OCI-LY3 (cell line): ENCODE measurements around the gene CRYM.

Source experiments
- H2AFZ ChIP-seq: fragments of 200-600, 300-600 bp; shearing (Covaris generic); 2 replicates; pipeline ENCODE4 v1.6.0; 2014; ENCODE audit warnings: antibody characterized with exemption, low read depth, low read length
- H3K27ac ChIP-seq: fragments of 200-600, 300-600 bp; sonication (generic); 2 replicates; pipeline ENCODE4 v1.5.1; 2014; ENCODE audit warnings: mild to moderate bottlenecking, low read length, moderate library complexity, mixed read lengths
- H3K27me3 ChIP-seq: fragments of 200-600, 300-600 bp; sonication (generic); 2 replicates; pipeline ENCODE4 v1.6.1; 2014; ENCODE audit warnings: low read depth, low read length, mixed read lengths
- H3K36me3 ChIP-seq: fragments of 200-600, 300-600 bp; sonication (generic); replicated peaks from 2 replicates; pipeline ENCODE3; 2014; ENCODE audit warnings: low read depth, low read length, mixed read lengths
- H3K4me1 ChIP-seq: fragments of 300-600, 200-600 bp; sonication (generic); 2 replicates; pipeline ENCODE4 v1.6.1; 2014; ENCODE audit warnings: low read length, mixed read lengths
- H3K4me2 ChIP-seq: fragments of 200-600, 300-600 bp; sonication (generic); 2 replicates; pipeline ENCODE4 v1.6.1; 2014; ENCODE audit warnings: low read length, mixed read lengths
- H3K4me3 ChIP-seq: fragments of 300-600, 200-600 bp; sonication (generic); 2 replicates; pipeline ENCODE4 v1.5.1; 2014; ENCODE audit warnings: antibody characterized with exemption, mild to moderate bottlenecking, low read length, moderate library complexity
- H3K79me2 ChIP-seq: fragments of 300-600, 200-600 bp; shearing (Covaris generic); 2 replicates; pipeline ENCODE4 v1.6.1; 2014; ENCODE audit warnings: mild to moderate bottlenecking, low read length, mixed read lengths
- H3K9ac ChIP-seq: fragments of 300-600, 200-600 bp; shearing (Covaris generic); 2 replicates; pipeline ENCODE4 v1.6.0; 2014; ENCODE audit warnings: mild to moderate bottlenecking, low read length, moderate library complexity
- H3K9me3 ChIP-seq: fragments of 200-600, 300-600 bp; shearing (Covaris generic); 2 replicates; pipeline ENCODE4 v1.6.1; 2014; ENCODE audit warnings: low read length, mixed read lengths; ENCODE audit not compliant: insufficient read depth
- H4K20me1 ChIP-seq: fragments of 200-600, 300-600 bp; sonication (generic); 2 replicates; pipeline ENCODE4 v1.6.1; 2016; ENCODE audit warnings: low read length, mixed read lengths; ENCODE audit not compliant: insufficient read depth
- EZH2phosphoT487 ChIP-seq: fragments of 200-600 bp; shearing (Covaris generic); IDR thresholded peaks from 2 replicates; pipeline ENCODE4 v1.6.1; 2018; ENCODE audit warnings: antibody characterized with exemption, mixed run types, low read depth
- TF ChIP-seq, protein P1 (sequence below): fragments of 200-600, 300-600 bp; sonication (generic); IDR thresholded peaks from 2 replicates; pipeline ENCODE4 v1.5.1; 2014; ENCODE audit warnings: antibody characterized with exemption, low read length, low read depth

Gene CRYM

DNA sequence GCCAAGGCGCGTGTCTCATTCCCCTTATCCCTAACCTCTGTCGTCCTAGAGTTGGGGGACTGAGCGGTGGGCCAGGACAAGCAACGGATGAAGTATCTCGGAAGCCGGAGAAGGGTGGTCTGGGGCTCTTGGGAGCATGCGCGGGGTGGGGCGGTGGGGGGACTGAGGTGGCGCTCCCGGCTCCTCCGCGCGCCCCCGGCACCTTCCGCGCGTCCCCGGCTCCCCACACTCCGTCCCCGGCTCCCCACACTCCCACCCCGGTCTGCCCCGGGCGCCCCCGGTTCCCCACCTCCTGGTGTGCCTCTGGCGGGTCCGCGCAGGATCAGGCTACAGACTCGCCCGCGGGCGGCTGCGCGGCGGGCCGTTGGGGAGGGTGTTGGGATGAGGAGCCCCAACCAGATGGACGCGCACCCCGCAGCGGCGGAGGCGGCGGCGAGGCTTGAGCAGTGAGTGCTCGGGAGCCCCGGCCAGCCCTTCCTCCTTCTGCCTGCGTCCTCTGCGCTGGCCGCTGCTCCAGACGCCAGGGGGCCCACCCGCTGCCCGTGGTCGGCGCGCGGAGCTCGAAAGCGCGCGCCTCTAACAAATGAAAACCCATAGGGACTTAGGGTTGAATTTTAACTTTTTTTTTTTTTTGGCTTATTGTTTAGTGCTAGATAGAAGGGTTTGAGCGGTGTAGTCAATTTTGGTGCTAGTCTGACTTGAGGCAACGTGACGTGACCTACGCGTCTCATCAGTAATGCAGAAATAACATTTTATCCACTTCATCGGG, 5.6 kb upstream of the CRYM start:
- no peak overlapping the region for H3K27ac ChIP-seq
- H3K4me3 ChIP-seq = peak overlapping the region; percentile 73
- H3K36me3 ChIP-seq = no peaks in the 10 kb centered on the region
- no peak for TF ChIP-seq EZH2phosphoT487
- TF ChIP-seq, protein P1, sequence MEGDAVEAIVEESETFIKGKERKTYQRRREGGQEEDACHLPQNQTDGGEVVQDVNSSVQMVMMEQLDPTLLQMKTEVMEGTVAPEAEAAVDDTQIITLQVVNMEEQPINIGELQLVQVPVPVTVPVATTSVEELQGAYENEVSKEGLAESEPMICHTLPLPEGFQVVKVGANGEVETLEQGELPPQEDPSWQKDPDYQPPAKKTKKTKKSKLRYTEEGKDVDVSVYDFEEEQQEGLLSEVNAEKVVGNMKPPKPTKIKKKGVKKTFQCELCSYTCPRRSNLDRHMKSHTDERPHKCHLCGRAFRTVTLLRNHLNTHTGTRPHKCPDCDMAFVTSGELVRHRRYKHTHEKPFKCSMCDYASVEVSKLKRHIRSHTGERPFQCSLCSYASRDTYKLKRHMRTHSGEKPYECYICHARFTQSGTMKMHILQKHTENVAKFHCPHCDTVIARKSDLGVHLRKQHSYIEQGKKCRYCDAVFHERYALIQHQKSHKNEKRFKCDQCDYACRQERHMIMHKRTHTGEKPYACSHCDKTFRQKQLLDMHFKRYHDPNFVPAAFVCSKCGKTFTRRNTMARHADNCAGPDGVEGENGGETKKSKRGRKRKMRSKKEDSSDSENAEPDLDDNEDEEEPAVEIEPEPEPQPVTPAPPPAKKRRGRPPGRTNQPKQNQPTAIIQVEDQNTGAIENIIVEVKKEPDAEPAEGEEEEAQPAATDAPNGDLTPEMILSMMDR = no peak; the same call in 1 of the 2 replicates
- no peaks in the 10 kb centered on the region for H4K20me1 ChIP-seq
- no peaks in the 10 kb centered on the region for H3K4me1 ChIP-seq
- H2AFZ ChIP-seq = no peak overlapping the region
- H3K4me2 ChIP-seq = peak overlapping the region; percentile 50
- H3K9ac ChIP-seq = peak overlapping the region; percentile 16; the same call in 1 of the 2 replicates
- no peaks in the 10 kb centered on the region for H3K9me3 ChIP-seq
- H3K27me3 ChIP-seq = peaks cover 35% of the 10 kb centered on the region
- no peaks in the 10 kb centered on the region for H3K79me2 ChIP-seq

DNA sequence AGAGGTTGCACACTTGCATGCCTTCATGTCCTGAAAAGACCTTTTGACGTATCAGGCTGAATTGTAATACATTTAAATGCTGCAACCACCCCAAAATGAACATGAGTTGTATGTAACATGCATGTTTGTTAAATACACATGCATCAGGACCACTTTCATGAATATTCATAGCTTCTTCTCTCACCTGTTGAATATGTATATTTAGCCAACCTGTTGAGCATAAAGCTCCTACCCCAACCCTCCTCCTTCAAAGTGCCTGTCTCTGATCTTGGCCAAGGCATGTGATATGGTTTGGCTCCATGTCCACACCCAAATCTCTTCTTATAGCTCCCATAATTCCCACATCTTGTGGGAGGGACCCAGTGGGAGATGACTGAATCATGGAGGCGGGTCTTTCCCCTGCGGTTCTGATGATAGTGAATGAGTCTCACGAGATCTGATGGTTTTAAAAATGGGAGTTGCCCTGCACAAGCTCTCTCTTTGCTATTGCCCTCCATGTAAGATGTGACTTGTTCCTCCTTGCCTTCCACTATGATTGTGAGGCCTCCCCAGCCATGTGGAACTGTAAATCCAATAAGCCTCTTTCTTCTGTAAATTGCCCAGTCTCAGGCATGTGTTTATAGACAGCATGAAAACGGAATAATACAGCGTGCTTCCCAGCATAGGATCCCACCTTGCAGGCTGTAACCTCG, 3.8 kb upstream of the CRYM start:
- Histone ChIP-seq H3K9ac (no peak overlapping the region), H3K4me1 (peaks cover 9% of the 10 kb centered on the region), H3K27ac (no peak overlapping the region), H3K36me3 (no peaks in the 10 kb centered on the region), H2AFZ (no peak overlapping the region), H3K27me3 (peaks cover 43% of the 10 kb centered on the region), H3K9me3 (no peaks in the 10 kb centered on the region), H3K4me3 (no peak overlapping the region), H4K20me1 (no peaks in the 10 kb centered on the region), H3K4me2 (no peak overlapping the region), H3K79me2 (no peaks in the 10 kb centered on the region)
- no peak for TF ChIP-seq EZH2phosphoT487
- TF ChIP-seq, protein P1 = no peak

DNA sequence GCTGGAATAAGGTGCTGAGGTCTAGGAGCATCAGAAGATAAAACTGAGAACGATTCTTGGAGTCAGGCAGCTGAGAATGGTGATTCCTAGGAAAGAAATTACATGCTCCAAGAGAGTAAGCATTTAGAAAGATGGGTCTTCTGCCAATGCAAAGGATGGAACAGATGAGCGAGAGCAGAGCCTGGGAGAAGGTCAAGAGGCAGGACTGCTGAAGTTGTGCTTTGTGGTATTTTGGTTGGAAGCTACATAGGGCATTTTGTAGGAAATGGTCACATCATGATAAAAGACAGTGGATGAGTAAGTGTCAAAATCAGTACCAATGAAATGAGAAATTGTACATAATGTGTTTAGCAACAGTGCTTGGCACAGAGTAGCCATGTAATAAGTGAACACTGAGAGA, 1.4 kb upstream of the CRYM start:
- Histone ChIP-seq H3K4me1 (peaks cover 32% of the 10 kb centered on the region), H3K27me3 (peaks cover 49% of the 10 kb centered on the region), H3K9me3 (no peaks in the 10 kb centered on the region), H3K4me2 (no peak overlapping the region), H3K36me3 (no peaks in the 10 kb centered on the region), H3K4me3 (no peak overlapping the region), H4K20me1 (no peaks in the 10 kb centered on the region), H3K27ac (no peak overlapping the region), H3K79me2 (no peaks in the 10 kb centered on the region), H3K9ac (no peak overlapping the region), H2AFZ (no peak overlapping the region)
- TF ChIP-seq, protein P1 = no peak
- TF ChIP-seq EZH2phosphoT487 = no peak

DNA sequence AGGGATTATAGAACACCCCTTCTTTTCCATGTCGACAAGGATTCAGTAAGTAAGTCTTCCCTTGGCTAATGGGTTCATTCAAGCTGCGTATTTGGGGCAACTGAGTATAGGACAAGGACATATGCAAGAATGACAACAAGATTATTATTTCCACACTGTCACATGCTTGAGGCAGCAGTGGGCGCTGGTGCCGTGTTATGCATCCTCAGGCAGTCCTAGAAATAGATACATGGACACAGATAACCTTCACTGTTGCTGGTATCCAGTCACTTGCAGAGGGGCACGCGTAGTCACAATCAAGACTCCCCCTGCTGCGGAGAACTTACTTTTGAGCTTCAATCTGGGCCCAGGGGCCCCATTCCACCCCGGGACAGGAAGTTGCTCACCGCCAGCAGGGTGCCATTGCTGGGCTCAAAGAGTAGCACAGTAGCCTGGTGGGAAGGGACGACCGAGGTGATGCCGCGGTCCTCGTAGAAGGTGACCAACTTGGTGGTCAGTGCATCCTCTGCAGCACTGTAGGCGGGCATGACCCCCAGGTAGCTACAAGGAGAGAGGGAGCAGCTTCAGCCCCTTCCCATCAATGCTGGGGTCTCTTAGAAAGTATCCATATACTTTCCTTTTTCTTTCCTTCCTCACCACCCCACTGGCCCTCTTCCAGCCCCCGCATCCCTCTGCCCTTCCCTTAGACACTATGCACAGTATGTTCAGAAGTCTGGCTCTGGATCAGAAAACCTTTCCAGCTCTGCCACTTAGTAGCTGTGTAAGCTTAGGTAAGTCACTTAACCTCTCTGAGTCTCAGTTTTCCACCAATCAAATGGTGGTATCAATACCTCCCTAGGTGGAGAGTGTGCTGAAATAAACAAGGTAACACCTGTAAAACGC, 804 bp downstream of the CRYM start:
- H3K4me1 ChIP-seq = peaks cover 46% of the 10 kb centered on the region
- H3K79me2 ChIP-seq = no peaks in the 10 kb centered on the region
- H3K4me2 ChIP-seq = peak overlapping the region; percentile 91
- peaks cover 60% of the 10 kb centered on the region for H3K27me3 ChIP-seq
- no peaks in the 10 kb centered on the region for H3K9me3 ChIP-seq
- peak overlapping the region; percentile 80 for H3K4me3 ChIP-seq
- H3K36me3 ChIP-seq = no peaks in the 10 kb centered on the region
- no peak overlapping the region for H2AFZ ChIP-seq
- no peaks in the 10 kb centered on the region for H4K20me1 ChIP-seq
- TF ChIP-seq, protein P1 = peak; percentile 25
- no peak for TF ChIP-seq EZH2phosphoT487
- no peak overlapping the region for H3K9ac ChIP-seq
- H3K27ac ChIP-seq = no peak overlapping the region
